Activated naive CD4-positive, alpha-beta T cell treated with anti-CD3 and anti-CD28 coated beads, Interleukin-2, amount 10 ng/mL, durations not matched to agents 5 hours and 36 hours (primary cell): ENCODE data around the gene XRCC4. TPM values are rescaled to one million over a fixed set of nuclear protein-coding genes. Genes with fewer than 3 reads are reported as not detected.

ENCODE experiments used
- total RNA-seq, 2 experiments: library from RNA; stranded (reverse); gene quantifications; one replicate each; pipeline ENCODE4 v1.2.3, GENCODE V29; 2021

The XRCC4 gene
- total RNA-seq: 1 to 10 TPM; 8.1 to 8.8 TPM

GRCh38 chr5:83076742-83077661 is at the start of gene XRCC4, which contains the start of gene TMEM167A:
TSS of gene XRCC4 (plus strand) at chr5:83077547. CDS start at chr5:83104920, 27,373 bp downstream.
TSS of gene TMEM167A (minus strand) at chr5:83077394. CDS start at chr5:83077323, 71 bp downstream.

Other genes with a start within 250 kb of the XRCC4 start
- gene TMEM167A, start 153 bp upstream of the XRCC4 start, total RNA-seq: 10 to 100 TPM; 60.0 to 62.9 TPM